ENCODE results near the gene L3MBTL3. TPM values are rescaled to one million over a fixed set of nuclear protein-coding genes. Genes with fewer than 3 reads are reported as not detected.

Gene L3MBTL3
- total RNA-seq, 1 experiment from 2014 or later = 13.7 TPM

- Mint-ChIP-seq H3K27ac (no peak overlapping the region), H3K4me3 (no peak overlapping the region), H3K27me3 (ENCODE audit: low read depth) (no peaks in the 10 kb centered on the region), H3K9me3 (peaks cover 4% of the 10 kb centered on the region), H3K4me1 (peaks cover 4% of the 10 kb centered on the region; the same call in 1 of the 2 replicates), H3K36me3 (peaks cover 6% of the 10 kb centered on the region; the same call in 1 of the 2 replicates)
- TF ChIP-seq ZNF671 (CRISPR knock-in tag; IDR thresholded peaks at IDR 0.05) (no peak), E2F5 (CRISPR knock-in tag; IDR thresholded peaks at IDR 0.05) (no peak), FOXP1 (CRISPR knock-in tag; IDR thresholded peaks at IDR 0.05; ENCODE audit: borderline replicate concordance) (no peak), IRF2 (CRISPR knock-in tag; IDR thresholded peaks at IDR 0.05; ENCODE audit: borderline replicate concordance, low read depth) (no peak), ATF3 (CRISPR knock-in tag; conservative IDR thresholded peaks at IDR 0.05) (no peak), TP53 (CRISPR knock-in tag; IDR thresholded peaks at IDR 0.05) (no peak), TCF7 (CRISPR knock-in tag; IDR thresholded peaks at IDR 0.05; ENCODE audit: low read depth) (no peak), PREB (CRISPR knock-in tag; IDR thresholded peaks at IDR 0.05; ENCODE audit: borderline replicate concordance) (no peak), KAT7 (CRISPR knock-in tag; IDR thresholded peaks at IDR 0.05; ENCODE audit: borderline replicate concordance) (no peak), ZNF138 (CRISPR knock-in tag; conservative IDR thresholded peaks at IDR 0.05) (no peak)
- ChIA-PET CTCF (no interaction called here), POLR2A (no interaction called here)
- no peak for DNase-seq (ENCODE audit: low spot score)
- no peak for ATAC-seq
These were observed 164.1 kb downstream of the L3MBTL3 start for GRCh38 chr6:130182466-130182865.

GRCh38 chr6:130183271-130184222 lies 165.2 kb downstream of the L3MBTL3 start:
- no peak for ATAC-seq
- Mint-ChIP-seq H3K27me3 (ENCODE audit: low read depth) (no peaks in the 10 kb centered on the region), H3K4me3 (no peak overlapping the region), H3K36me3 (peaks cover 6% of the 10 kb centered on the region; the same call in 1 of the 2 replicates), H3K27ac (no peak overlapping the region), H3K9me3 (peaks cover 4% of the 10 kb centered on the region), H3K4me1 (peaks cover 12% of the 10 kb centered on the region)
- no peak for TF ChIP-seq NFE2L1 (CRISPR knock-in tag; IDR thresholded peaks at IDR 0.05)
- ChIA-PET CTCF (no interaction called here), POLR2A (no interaction called here)
- DNase-seq (ENCODE audit: low spot score) = no peak

GRCh38 chr6:130185658-130186057 lies 167.3 kb downstream of the L3MBTL3 start:
- Mint-ChIP-seq H3K9me3 (peaks cover 18% of the 10 kb centered on the region), H3K4me1 (peaks cover 31% of the 10 kb centered on the region), H3K27me3 (ENCODE audit: low read depth) (no peaks in the 10 kb centered on the region), H3K4me3 (no peak overlapping the region), H3K36me3 (peaks cover 18% of the 10 kb centered on the region), H3K27ac (no peak overlapping the region)
- no peak for DNase-seq (ENCODE audit: low spot score)
- POLR2A ChIA-PET = interaction anchor here (0.5 kb wide), 1 partner anchor 306 kb away, joined by 4 read pairs; no protein-coding TSS in a partner anchor
- CTCF ChIA-PET = no interaction called here
- ATAC-seq = no peak
- TF ChIP-seq E2F1 (CRISPR knock-in tag; IDR thresholded peaks at IDR 0.05) (no peak), ZNF121 (CRISPR knock-in tag; IDR thresholded peaks at IDR 0.05) (peak; percentile 87; the same call in 1 of the 2 replicates)
